Fibroblast of skin of right quadriceps (primary cell): ENCODE data around the gene MPRIP.
A peak's percentile ranks its signal among the peaks of the same experiment; 100 is the strongest.
"Not testable (repeated sequence)": the region's sequence is repeated elsewhere in the genome, so short reads cannot be mapped to it uniquely, and the experiment has no call there.

Experiments
- DNase-seq: peaks from one replicate; pipeline ENCODE4 v3.0.0-alpha.2; 2013

Gene MPRIP

DNA sequence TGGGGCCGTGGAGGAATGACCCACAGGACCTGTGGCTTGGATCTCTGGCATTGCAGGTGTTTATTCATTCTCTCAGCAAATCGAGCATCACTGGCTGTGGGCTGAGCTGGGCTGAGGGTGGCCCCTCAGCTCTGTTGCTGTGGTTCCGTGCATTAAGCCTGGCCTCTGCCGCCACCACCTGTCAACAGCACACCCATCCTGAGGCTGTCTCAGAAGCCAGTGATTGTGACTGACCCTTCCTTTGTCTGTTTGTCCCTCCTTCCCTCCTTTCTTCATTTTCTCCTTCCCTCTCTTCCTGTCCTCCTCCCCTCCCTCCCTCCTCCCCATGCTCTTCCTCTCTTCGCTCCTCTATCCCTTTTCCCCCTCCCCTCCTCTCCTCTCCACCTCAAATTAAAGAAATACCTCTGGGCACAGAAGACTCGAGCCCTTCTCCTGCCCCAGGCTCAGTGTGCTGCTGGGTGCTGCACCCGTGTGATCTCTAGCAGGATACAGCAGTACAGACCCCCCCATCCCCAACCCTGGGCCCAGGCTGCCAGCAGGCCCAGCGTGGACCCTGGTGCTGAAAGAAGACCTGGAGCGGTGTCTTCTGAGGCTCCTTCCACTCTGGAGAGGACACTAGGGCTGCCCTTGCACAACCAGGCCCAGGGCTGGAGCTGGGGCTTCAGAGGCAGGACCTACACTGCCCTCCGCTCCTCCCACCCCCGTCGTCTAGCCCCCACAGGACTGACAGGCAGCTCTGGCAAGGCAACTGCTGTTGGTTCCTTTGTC is 88.0 kb downstream of the MPRIP start:
- DNase-seq: no peak

DNA sequence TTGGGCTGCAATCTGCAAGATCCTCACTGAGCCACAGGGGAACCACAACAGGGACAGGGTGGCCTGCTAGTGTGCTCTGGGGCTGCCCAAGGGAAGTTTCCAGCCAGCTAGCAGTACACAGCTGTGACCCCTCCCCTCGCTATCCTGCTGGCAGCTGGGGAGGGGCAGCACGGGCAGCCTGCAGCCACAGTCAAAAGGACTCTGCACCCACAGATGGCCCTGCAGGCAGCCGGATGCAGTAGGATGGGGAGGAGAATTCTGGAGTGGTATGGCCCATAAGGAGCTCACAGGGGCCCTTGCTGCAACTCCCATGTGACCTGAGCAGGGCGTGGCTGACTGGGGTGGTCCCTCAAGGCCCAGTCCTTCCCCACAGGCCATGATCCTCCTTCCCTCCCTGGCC is 89.6 kb downstream of the MPRIP start:
- no peak for DNase-seq

DNA sequence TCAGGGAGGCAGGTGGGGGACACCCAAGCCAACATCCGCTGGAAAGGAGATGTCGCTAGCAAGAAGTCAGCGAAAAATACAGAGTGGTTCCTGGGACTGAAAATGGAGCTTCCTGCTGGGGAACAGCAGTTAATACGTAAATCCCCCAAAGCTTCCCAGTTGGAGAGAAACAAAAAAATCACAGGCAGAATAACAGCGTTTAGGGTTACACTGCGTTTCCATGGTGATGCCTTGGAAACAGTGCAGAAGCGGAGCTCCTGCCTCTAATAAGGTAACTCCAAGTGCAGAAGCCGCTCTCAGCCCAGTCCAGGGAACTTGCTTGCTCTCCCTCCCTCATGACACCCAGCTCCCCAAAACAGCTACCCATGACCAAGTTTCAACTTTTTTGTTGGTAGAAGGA is 90.5 kb downstream of the MPRIP start:
- DNase-seq: no peak

DNA sequence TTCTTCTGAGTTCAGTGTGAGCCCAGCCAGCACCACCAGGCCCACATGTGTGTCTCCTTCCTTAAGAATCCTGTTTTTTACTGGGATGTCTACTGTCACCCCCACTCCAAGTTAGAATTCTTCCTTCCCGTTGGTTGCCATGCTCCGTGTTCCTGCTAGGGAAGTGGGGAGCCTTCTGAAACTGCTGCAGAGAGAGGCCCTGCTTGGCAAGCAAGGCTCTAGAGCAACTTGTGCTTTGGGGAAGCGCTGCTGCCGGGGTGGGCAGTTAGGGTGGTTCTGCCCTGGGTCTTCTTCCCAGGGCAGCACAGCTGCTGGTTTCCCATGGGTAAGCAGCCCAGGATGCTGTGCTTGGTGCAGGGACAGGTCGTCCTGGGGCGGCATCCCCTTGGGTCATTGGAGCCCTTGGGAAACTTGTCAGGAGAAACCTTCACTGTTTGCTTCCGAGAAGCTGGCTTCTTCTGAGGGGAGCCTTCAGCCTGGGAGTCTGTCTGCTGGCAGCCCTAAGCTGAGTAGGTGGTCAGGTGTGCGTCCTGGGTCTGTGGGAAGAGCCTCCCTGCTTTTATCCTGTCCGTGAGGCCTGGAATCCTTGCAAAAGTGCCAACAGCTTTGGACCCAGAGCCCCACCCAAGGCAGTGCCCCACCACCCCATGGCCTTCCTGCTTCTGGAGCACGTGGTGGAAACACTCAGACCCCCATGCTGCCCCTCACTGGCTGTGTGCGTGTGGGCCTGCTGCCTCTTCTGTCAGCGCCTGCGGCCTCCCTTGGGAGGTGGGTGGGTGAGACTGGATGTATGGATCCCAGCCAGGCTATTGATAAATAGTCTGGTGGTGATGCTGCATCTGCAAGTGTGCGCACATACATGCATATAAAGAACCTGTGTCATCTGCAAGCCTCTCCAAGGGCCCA is 92.0 kb downstream of the MPRIP start:
- DNase-seq: no peak

DNA sequence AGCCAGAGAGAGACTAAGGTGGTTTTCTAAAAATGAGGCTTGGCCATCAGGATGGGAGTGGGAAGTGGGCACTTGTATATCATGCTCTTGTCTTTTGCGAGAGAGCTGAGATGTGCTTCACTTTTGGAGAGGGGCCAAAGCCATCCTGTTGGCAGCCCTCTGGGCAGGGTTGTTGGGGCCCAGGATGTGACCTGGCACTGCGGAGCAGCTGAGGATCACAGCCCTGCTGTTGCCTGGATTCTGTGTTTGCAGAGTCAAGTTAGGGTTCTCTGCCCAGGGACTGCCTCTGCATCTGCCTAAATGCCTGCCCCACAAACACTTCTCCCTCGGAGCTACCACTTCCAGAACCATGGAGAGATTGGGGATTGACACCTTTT is 92.7 kb downstream of the MPRIP start:
- DNase-seq: no peak

DNA sequence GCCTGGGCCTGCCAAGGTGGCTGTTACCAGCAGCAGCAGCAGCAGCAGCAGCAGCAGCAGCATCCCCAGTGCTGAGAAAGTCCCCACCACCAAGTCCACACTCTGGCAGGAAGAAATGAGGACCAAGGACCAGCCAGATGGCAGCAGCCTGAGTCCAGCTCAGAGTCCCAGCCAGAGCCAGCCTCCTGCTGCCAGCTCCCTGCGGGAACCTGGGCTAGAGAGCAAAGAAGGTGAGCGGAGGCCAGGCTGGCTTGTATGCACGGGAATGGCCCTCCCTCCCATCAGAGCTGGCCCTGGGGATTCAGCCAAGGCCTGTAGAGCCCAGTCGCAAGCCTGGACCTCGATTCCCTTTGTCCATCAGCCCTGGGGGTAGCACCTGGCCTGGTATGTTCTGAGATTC is 94.0 kb downstream of the MPRIP start:
- DNase-seq: not testable (repeated sequence)

DNA sequence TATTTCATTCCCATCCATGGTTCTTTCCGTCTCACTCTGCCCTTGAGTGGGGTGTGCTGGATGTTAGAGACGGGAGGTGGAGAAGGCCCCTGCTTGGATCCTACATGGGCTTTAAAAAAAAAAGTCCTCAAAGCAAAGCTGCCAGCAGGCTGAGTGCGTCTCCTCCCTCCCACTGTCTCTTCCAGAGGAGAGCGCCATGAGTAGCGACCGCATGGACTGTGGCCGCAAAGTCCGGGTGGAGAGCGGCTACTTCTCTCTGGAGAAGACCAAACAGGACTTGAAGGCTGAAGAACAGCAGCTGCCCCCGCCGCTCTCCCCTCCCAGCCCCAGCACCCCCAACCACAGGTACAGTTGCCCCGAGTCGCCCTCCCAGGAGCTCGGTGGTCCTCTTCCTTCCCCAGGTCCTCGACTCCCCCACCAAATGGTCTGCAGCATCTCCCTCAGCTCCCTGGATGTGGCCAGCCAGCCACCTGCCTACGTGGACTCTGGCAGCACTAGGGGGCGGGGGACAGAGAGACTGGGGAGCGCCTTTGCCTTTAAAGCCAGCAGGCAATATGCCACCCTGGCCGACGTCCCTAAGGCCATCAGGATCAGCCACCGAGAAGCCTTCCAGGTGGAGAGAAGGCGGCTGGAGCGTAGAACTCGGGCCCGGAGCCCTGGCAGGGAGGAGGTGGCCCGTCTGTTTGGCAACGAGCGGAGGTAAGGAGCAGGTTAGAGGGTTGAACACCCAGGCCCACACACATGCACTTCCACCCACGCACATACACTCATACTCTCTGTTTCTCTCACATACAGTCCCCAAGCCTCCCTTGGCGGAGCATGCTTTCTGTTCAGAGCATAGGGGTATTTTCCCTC is 95.7 kb downstream of the MPRIP start:
- DNase-seq: no peak

DNA sequence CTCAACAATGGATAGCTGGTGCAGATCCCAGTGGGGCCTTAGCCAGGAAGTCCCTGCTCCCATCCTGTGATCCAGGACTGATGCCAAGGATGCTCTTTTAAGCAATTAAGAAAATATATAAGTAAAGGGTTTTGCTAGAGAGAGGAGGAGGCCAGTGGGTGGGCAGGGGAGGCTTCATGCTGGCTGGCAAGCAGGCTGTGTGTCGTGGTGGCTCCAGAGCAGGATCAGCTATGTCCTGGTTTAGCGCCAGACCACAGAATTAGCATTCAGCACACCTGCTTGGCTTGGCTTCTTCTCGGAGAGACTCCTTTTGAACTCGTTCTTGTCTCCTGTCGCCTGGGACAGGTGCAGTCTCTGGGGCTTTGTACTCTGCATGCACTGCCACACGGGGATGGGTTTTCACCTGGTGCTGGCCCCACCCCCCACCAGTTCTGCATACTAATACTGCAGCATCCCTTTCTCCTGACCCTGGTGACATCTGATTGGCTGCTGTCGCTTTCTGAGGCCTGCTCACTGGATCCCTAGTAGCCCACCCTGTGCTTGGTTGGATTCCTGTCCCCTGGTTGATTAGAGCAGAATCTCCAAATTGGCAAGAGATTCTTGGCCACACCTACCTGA is 97.8 kb downstream of the MPRIP start:
- no peak for DNase-seq

DNA sequence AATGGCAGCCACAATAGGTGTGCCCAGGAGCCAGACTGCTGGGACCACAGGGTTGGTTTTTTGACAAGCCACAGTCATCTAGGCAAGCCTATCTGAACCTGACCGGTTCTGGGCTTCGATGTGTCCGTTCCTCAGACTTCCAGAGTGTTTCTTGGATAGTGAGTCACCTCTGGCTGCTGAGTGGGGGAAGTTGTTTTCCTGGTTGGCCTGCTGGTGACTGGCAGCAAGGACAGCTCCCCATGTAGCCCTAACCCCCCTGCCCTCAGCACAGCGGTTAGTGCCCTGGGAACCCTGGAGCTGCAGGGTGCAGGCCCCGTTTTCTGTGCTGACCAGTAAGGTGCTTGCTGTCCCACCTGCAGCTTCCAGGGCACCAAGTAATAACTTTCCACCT is 98.3 kb downstream of the MPRIP start:
- peak; percentile 61 for DNase-seq

DNA sequence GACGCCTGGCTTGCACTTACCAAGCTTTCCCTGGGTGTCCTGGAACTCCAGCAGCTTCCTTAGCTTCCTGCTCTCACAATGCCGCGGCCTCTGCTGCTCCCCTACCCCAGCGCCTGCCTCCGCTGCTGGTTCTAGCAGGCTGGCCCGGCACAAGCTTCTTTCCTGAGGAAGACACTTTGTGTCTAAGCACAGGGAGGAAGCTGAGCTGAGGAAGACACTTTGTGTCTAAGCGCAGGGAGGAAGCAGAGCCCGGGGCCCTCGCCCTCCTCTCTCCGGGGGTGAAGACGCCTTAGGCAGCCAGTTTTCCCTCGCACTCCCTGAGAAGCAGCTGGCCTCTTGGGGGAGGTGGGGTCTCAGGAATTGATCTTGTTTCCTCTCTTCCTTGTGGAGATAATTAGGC is 99.0 kb downstream of the MPRIP start:
- no peak for DNase-seq

DNA sequence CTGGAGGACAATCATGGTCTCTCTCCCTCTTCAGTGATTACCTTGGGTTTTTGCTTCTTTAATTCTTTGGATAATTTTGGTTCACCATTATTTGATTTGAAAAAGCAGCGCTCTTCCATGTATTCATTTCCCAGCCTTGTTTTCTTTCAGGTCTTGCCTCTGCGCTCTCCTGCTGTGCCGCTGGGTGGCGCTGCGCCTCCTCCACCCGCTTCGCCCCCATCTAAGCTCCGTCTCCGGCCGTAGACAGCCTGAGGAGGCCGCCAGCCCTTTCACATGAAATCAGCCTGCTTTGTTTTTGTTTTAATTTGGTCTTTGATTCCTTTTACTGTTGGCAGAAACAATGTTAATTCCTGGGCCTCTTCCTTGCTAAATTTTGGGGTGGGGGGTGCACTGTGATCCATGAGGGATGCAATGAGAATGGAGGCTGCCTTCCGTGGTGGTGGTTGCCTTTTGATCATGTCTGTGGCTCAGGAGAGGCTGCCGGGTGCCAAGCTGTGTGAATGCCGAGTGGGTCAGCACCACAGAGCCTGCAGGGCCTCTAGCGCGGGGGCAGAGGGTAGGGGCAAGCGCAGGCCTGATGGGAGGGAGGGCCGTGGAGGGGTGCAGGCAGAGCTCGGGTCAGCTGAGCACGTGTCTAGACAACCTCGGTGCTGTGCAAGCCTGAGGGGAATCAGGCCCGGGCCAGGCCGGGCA is 99.7 kb downstream of the MPRIP start:
- DNase-seq: peak; percentile 23

DNA sequence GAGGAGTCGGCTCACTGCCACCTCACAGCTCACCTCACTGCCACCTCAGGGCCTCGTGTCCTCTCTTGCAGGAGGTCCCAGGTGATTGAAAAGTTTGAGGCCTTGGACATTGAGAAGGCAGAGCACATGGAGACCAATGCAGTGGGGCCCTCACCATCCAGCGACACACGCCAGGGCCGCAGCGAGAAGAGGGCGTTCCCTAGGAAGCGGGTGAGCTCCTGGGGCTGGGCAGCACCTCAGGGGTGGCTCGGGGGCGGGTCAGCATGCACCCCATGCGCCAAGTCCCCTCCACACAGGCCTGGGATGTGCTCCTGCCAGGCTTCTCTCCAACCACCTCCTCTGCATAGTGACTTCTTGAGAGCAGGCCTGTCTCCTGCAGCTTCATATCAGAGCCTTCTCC is 100.3 kb downstream of the MPRIP start:
- no peak for DNase-seq

DNA sequence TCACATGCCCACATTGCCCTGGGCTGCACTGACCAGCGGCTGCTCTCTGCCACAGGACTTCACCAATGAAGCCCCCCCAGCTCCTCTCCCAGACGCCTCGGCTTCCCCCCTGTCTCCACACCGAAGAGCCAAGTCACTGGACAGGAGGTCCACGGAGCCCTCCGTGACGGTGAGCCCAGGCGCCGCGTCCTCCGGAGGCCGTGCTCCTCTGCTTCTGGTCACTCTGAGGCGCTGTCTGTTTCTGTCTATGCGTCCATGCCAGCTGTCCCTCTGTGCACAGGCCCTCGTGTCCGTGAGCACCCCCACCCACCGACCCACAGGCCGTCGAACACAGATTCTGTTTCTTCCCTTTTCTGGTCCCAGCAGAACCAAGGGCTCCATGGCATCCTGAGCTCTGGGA is 101.2 kb downstream of the MPRIP start:
- DNase-seq: no peak

DNA sequence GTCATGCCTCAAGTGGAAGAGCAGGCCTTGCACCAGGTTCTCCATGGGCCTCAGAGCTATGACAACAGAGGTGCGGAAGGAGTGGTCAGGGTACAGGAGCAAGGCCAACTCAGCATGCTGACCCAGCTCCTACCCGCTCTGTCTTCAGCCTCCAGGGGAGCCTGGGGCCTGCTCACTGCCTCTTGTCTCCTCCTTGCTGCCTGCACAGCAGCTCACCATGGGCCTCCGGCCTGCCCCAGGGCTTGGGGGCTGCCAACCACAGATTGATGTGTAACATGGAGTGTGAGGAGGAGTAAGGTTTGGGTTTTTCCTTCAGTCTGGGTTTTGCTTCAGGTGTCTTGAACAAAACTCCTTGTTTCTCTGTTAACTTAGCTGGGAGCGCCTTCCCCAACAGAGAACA is 101.8 kb downstream of the MPRIP start:
- DNase-seq: no peak

DNA sequence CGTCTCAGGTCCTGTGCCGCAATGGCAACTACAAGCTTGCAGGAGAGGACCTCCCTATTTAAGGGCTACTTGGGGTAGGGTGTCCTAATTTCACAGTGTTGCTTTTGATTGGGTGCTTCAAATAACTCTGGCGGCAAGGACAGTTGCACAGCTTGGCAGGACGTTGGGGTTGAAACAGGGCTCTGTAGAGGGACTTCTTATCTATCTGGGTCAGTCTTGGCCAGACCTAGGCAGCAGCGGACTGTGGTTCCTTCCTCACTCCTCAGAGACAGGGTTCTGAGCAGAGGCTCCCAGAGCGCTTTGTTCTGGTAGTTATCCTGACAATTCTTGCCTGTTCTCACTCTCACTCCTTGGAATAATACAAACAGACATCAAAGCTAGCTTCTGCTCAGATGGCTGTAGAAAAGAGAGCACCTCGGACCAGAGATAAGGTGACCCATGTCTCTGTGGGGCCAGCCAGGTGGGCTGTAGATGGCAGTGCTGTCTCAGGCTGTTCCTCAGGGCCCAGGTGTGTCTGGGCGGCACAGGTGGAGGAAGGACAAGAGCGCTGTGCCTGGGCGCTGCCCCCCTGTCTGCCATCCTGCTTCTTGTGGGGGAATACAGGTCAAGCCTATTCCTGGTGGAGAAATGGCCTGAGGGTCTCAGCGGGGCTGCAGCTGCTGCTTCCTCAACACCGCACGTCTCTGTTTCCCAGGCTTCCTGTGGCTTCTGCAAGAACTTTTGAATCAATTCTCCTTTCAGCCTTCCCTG is 102.8 kb downstream of the MPRIP start:
- DNase-seq: no peak

DNA sequence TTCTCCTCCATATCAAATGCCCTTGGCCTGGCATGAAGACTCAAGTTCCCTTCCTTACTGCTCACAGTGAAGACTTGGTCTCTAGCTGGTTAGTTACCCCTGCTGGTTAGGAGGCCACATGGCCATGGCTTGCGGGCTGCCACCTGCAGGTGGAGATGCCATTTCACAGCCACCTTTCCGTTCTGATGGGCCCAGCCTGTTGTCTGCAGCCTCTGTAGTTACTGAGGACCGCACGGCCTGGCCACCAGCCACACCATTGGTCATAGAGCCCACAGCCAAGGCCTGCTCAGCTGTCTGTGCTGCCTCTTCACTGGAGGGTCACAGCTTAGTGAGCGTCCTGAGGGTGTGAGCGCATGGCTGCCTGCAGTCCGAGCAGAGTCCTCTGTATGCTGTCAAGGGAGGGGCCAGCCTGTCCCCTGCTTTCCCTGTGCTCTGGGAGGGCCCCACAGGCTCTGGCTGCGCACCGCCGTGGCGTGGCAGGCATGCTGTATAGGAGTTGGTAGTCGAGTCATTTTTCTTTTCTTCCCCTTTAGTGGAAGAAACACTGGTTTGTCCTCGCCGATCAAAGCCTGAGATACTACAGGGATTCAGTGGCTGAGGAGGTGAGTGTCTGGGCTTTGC is 104.6 kb downstream of the MPRIP start:
- DNase-seq: no peak

DNA sequence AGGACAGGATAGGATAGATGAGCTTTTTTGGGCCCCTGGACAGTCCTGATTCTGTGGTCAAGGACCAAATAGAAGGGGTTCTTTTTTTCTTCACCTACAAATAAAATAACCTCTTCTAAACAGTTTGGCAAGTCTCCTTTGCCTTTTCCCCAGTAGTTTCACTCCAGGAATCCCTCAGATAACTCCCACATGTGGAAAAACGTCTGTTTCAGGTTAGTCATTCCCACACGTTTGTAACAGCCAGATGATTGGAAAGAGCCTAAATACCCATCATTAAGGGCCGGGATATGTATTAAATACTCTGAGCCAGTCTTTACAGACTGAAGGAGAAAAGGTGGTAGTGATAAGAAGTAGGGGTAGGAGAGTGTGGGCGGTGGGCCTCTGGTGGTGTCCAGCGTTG is 105.6 kb downstream of the MPRIP start:
- peak; percentile 46 for DNase-seq

DNA sequence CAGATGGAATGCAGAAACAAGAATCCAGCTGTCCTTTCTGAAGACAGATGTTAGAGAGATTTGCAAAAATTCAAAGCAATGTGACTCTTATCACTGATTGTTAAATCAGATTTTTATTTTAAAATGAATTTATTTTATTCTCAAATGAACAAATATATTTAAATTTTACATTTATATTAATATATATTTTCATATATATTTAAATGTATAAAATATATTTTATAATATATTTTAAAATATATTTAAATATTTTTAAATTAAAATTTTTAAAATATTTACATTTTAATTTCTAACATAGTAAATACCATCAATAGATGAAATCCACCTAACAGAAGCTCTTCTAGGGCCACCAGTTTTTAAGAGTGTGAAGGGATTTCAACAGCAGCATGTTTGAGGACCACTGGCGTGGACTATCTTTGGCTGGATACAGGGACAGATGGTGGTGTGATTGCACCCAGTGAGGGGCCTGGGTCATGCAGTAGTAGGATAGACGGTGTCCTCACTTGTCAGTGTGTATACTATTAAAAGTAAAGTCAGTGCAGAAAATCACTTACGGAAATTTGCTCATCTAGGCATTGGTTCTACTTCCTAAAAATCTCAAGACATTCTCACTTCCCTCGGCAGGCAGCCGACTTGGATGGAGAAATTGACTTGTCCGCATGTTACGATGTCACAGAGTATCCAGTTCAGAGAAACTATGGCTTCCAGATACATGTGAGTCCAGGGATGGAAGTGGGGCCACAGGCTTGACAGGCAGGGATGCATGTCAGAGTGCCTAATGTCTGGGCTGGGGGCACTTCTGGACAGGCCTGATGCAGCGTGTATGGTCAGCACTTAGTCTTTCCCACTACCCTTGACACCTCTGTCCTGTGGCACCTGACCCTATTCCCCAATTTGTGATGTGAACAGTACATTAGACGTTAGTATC is 107.5 kb downstream of the MPRIP start:
- DNase-seq: no peak

DNA sequence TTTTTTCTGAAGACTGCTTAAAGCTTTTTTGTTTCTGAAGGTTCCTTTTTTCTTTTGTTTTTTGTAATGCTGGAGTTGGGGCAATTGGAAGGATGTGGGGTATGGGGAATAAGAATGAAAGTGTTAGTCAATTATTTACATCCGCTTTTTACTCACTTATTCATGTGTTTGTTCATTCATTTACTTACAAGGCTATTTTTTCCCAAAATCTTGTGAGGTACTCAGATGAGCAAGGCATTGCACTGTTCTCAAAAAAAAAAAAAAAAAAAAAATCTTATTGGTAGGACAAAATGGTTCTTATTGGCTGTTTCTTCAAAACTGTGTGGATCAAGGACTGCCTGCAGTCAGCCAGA is 108.2 kb downstream of the MPRIP start:
- no peak for DNase-seq

DNA sequence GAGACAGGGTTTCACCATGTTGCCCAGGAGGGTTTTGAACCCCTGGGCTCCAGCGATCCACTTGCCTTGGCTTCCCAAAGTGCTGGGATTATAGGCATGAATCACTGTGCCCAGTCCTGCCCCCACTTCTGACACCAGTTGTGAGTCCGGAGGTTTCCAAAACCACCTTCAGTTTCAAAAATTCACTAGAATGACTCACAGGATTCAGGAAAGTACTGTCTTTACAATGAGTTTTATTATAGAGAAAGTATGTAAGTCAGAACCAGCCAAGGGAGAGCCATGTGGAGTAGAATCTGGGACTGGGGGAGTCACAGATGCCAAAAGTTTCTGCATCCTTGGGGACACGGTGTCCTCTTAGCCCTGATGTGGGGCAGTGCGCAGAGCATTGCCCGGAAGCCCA is 108.8 kb downstream of the MPRIP start:
- peak; percentile 89 for DNase-seq
